H1 (cell line): Measurements from ENCODE around the gene MAP1LC3A. TPM values are rescaled to one million over a fixed set of nuclear protein-coding genes. Genes with fewer than 3 reads are reported as not detected.

Source experiments
- CBX5 ChIP-seq: fragments of 300-800, 300-1000 bp; sonication (generic); IDR thresholded peaks from 2 replicates; pipeline ENCODE4 v1.7.1; 2016; ENCODE audit warnings: antibody characterized with exemption, low read length, low read depth
- CHD2 ChIP-seq: IDR thresholded peaks from 2 replicates; pipeline ENCODE4 v1.6.1; 2012; ENCODE audit warnings: low read length, improper control_type of control experiment
- CTBP2 ChIP-seq: IDR thresholded peaks from 2 replicates; pipeline ENCODE4 v1.7.0; 2011; ENCODE audit warnings: borderline replicate concordance, mild to moderate bottlenecking, moderate library complexity, mixed read lengths, low read length; ENCODE audit not compliant: insufficient read depth, insufficient read length
- HDAC6 ChIP-seq: IDR thresholded peaks from one replicate; pipeline ENCODE4 v1.7.1; 2012; ENCODE audit warnings: low read depth, mild to moderate bottlenecking, inconsistent platforms, low read length, moderate library complexity
- JUND ChIP-seq: IDR thresholded peaks from 2 replicates; pipeline ENCODE4 v1.6.1; 2011; ENCODE audit warnings: mild to moderate bottlenecking, improper control_type of control experiment, low read length
- KDM4A ChIP-seq: IDR thresholded peaks from one replicate; pipeline ENCODE4 v1.7.1; 2012; ENCODE audit warnings: low read depth, mild to moderate bottlenecking, moderate library complexity, low read length, inconsistent platforms; ENCODE audit not compliant: severe bottlenecking
- KDM5A ChIP-seq: fragments of 200-600 bp; IDR thresholded peaks from 2 replicates; pipeline ENCODE4 v1.7.1; 2012; ENCODE audit warnings: mild to moderate bottlenecking, low read length, inconsistent platforms, mixed read lengths
- polyA plus RNA-seq, 7 experiments: library from polyadenylated mRNA; depleted of rRNA in 3 of 7; stranded (reverse) in 5 of 7; unstranded in 2 of 7; fragments of >200 nt in 5 of 7; fragments of 200-250 nt in 2 of 7; gene quantifications; 1 replicate in 5 of 7; 2 replicates in 1 of 7; 4 replicates in 1 of 7; pipeline versions ENCODE4 v1.2.1 to v1.2.3, GENCODE V29; 2011 to 2013; ENCODE audit warnings: missing spikeins in 2 of 7, mixed read lengths in 2 of 7
- total RNA-seq: library from RNA; stranded (reverse); fragmentation: NEBNext Ultra II Directional; extraction: Animal tissue kit (Norgen Biotek cat#: 25700); gene quantifications from 2 replicates; pipeline ENCODE4 v1.2.1, GENCODE V29; 2021

Gene MAP1LC3A
- total and polyA plus RNA-seq, 2 of the 8 experiments (the other 6 are each of a cell fraction or from before 2014, with no cell fraction given) = 5.0 to 6.1 TPM

DNA sequence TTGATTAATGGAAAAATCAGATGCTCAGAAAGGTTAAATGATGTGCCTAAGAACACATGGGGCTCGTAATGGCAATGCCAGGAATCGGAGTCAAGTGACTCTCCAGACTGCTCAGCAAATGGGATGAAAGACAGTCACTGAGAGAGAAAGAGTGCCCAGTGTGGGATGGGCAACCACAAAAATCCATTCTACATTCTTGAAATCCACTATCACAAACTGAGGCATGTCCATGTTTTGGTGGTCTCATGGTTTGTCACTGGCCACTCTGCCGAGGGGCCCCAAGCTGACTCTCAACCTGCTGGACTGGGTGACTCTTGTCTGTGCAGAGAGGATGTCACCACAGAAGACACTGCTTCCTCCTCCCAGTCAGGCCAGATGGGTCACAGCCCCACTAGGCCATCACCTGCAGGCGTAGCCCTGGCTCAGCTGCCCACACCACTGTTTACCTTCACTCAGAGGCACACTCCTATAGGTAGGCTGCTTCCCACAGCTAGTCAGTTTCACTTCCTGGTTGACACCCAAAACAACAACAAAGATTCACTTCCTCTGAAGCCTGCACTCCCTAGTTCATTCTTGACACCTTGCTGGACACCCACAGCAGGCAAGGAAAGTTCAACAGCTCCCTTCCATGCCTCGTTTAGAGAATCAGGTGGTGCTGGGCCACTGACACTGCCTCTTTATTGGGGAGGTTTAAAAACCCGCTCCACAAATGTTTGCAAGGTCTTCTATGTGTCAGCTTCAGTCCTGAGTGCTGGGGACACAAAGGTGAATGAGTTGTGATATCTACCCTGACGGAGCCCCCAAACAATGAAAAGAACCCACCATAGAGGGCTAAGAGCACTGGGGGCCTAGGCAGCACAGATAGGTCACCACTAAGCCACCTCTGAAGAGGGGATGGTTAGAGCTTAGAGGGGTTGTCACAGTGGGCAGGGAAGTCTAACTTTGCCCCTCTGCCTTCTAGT is 21.7 kb downstream of the MAP1LC3A start (continued):
- no peak for TF ChIP-seq KDM4A
- no peak for TF ChIP-seq CTBP2
- no peak for TF ChIP-seq HDAC6
- TF ChIP-seq CHD2 = no peak
- no peak for TF ChIP-seq CBX5
- no peak for TF ChIP-seq JUND
- TF ChIP-seq KDM5A = no peak
